Body of pancreas (tissue), 4 donors: ENCODE data around the gene CNST. TPM values are rescaled to one million over a fixed set of nuclear protein-coding genes. Genes with fewer than 3 reads are reported as not detected.
A peak's percentile ranks its signal among the peaks of the same experiment; 100 is the strongest.
"Not testable (repeated sequence)": the region's sequence is repeated elsewhere in the genome, so short reads cannot be mapped to it uniquely, and the experiment has no call there.

ENCODE experiments used
- ATAC-seq: fragments of 150-250 bp; one replicate; pipeline ENCODE4 v1.9.1; 2016
- DNase-seq, 4 donors: peaks; one replicate each; pipeline ENCODE4 v3.0.0-alpha.2; 2019
- H3K27ac ChIP-seq, 4 donors: fragments of 200-600 bp; sonication (generic); 1 replicate in 3 of 4; 2 replicates in 1 of 4; pipeline versions ENCODE4 v1.5.1 to v1.6.1; 2016 to 2019; ENCODE audit warnings: mild to moderate bottlenecking in 1 of 4, mixed read lengths in 1 of 4, moderate library complexity in 1 of 4
- H3K27me3 ChIP-seq, 2 donors: fragments of 200-600 bp; sonication (generic); one replicate each; pipeline ENCODE4 v1.6.0; 2016; ENCODE audit warnings: mild to moderate bottlenecking in 1 of 2
- H3K36me3 ChIP-seq, 2 donors: fragments of 200-600 bp; sonication (generic); replicated peaks in 1 of 2; 2 replicates each; pipeline ENCODE4 v1.5.1; 2016; ENCODE audit warnings: low read depth in 2 of 2; ENCODE audit not compliant: insufficient read depth in 1 of 2
- H3K4me1 ChIP-seq: fragments of 200-600 bp; sonication (generic); one replicate; pipeline ENCODE4 v1.6.0; 2016
- H3K4me3 ChIP-seq, 2 donors: fragments of 200-600 bp; sonication (generic); 1 replicate in 1 of 2; 2 replicates in 1 of 2; pipeline ENCODE4 v1.5.1; 2016 to 2019
- H3K9me3 ChIP-seq, 3 donors: fragments of 200-600 bp; sonication (generic); 1 replicate in 2 of 3; 2 replicates in 1 of 3; pipeline ENCODE4 v1.5.1; 2016
- POLR2A ChIP-seq, 3 donors: fragments of 450-650 bp; IDR thresholded peaks; one replicate each; pipeline ENCODE4 v1.6.1; 2016; ENCODE audit warnings: antibody characterized with exemption in 3 of 3, mild to moderate bottlenecking in 2 of 3
- WGBS, 2 donors: methylation state at CpG; one replicate each; pipeline ENCODE4 v1.1.5; 2017; 5-methylcytosine and 5-hydroxymethylcytosine counted together
- intact Hi-C: fragments of 100-400 bp; cut with DNase I; formaldehyde crosslinking; loops from one replicate; pipeline ENCODE4 v1.15.1; 2023
- total RNA-seq, 2 donors: library from RNA; depleted of rRNA; stranded (reverse); fragments of >200 nt; gene quantifications; one replicate each; pipeline ENCODE4 v1.1.0, GENCODE V29; 2016
- TF ChIP-seq, protein P1 (sequence below), 7 experiments: fragments of 450-650 bp in 4 of 7; fragments of 200-600 bp in 3 of 7; sonication (generic) in 3 of 7; IDR thresholded peaks; one replicate each; pipeline ENCODE4 v1.5.1; 2016 to 2019; ENCODE audit warnings: antibody characterized with exemption in 7 of 7

CNST gene
- total RNA-seq, 2 donors from 2014 or later = 10.9 to 12.2 TPM

DNA sequence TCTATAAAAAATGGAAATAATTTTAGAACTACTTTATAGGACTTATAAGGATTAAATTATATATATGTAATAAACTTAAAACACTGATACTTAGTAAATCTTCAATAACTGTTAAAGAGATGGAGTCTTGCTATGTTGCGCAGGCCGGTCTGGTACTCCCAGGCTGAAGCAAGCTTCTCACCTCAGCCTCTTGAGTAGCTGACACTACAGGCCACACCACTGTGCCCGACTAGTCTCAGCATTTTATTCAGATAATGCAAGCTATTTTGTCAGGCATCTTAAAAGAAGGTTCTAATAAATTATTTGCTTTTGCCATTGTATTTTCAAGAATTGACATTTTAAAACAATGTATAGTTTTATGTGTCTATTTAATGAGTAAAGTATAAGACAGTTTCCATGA is 20.8 kb downstream of the CNST start:
- no peaks in the 10 kb centered on the region for H3K9me3 ChIP-seq
- H3K27me3 ChIP-seq = no peaks in the 10 kb centered on the region
- 78 to 80% methylated on average over 3 of the region's 3 CpGs for WGBS, 2 donors
- peaks cover 34% of the 10 kb centered on the region for H3K4me1 ChIP-seq
- ATAC-seq (no peak), DNase-seq (no peak)
- no peak for TF ChIP-seq POLR2A (IDR thresholded peaks at IDR 0.05)
- TF ChIP-seq, protein P1, sequence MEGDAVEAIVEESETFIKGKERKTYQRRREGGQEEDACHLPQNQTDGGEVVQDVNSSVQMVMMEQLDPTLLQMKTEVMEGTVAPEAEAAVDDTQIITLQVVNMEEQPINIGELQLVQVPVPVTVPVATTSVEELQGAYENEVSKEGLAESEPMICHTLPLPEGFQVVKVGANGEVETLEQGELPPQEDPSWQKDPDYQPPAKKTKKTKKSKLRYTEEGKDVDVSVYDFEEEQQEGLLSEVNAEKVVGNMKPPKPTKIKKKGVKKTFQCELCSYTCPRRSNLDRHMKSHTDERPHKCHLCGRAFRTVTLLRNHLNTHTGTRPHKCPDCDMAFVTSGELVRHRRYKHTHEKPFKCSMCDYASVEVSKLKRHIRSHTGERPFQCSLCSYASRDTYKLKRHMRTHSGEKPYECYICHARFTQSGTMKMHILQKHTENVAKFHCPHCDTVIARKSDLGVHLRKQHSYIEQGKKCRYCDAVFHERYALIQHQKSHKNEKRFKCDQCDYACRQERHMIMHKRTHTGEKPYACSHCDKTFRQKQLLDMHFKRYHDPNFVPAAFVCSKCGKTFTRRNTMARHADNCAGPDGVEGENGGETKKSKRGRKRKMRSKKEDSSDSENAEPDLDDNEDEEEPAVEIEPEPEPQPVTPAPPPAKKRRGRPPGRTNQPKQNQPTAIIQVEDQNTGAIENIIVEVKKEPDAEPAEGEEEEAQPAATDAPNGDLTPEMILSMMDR (IDR thresholded peaks at IDR 0.05) = no peak
- peak overlapping the region in 2 of 4 donors; percentile 15 to 58 for H3K27ac ChIP-seq
- H3K4me3 ChIP-seq = no peak overlapping the region
- H3K36me3 ChIP-seq = no peaks in the 10 kb centered on the region
- intact Hi-C loops = no loop called here

DNA sequence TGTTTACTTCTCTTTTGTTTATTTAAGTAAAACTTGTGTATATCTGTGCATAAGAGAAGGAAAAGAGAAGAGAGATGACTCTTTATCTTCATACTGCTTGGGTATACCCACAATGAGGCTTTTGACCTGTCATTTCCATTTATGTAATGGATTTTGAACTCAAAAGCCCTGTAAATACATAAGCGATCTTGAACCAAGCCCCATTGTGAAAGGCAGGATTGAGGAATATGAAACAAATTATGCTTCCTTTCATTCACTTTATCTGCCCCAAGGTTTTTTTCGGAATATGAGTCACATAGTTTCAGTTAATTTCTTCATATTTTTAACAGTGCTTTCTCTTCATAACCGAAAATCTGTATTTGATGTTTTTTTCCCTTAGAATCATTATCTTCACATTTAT is 21.4 kb downstream of the CNST start:
- WGBS, 2 donors = 47 to 57% methylated on average over 3 of the region's 3 CpGs
- Histone ChIP-seq H3K4me1 (peaks cover 28% of the 10 kb centered on the region), H3K27me3 (no peaks in the 10 kb centered on the region), H3K36me3 (no peaks in the 10 kb centered on the region), H3K4me3 (no peak overlapping the region), H3K9me3 (no peaks in the 10 kb centered on the region), H3K27ac (peak overlapping the region in 2 of 4 donors; percentile 15 to 58)
- ATAC-seq = no peak
- intact Hi-C loops = no loop called here
- no peak for TF ChIP-seq POLR2A (IDR thresholded peaks at IDR 0.05)
- DNase-seq = no peak

DNA sequence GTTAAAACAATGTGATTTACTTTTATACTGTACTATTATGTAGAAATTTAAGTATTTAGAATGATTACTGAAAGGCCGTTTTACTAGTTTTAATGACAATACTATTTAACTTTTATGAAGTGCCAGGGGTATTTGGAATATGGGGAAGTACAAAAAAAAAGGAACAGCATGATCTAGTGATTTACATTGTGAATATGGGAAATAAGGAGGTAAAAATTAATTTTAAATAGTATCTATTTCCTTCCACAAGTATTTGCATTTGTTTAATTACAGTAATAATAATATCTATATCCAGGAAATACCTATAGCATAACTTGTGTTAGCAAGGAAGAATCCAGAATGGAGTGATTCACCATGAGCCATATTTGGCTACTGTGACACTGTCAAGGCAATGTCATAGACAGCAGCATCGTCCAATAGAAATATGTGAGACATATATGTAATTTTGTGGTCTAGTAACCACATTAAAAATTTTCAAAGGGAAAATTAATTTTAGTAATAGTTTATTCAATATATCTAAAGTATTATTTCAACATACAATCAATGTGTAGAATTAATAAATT is 22.0 kb downstream of the CNST start:
- intact Hi-C loops = no loop called here
- Histone ChIP-seq H3K9me3 (no peaks in the 10 kb centered on the region), H3K27me3 (no peaks in the 10 kb centered on the region), H3K4me1 (peaks cover 22% of the 10 kb centered on the region), H3K4me3 (no peak overlapping the region), H3K36me3 (no peaks in the 10 kb centered on the region), H3K27ac (peak overlapping the region in 1 of 4 donors; percentile 58)
- ATAC-seq (no peak), DNase-seq (no peak)
- 72 to 79% methylated on average over 2 of the region's 2 CpGs for WGBS, 2 donors
- no peak for TF ChIP-seq POLR2A (IDR thresholded peaks at IDR 0.05)
- TF ChIP-seq, protein P1 (IDR thresholded peaks at IDR 0.05) = no peak

DNA sequence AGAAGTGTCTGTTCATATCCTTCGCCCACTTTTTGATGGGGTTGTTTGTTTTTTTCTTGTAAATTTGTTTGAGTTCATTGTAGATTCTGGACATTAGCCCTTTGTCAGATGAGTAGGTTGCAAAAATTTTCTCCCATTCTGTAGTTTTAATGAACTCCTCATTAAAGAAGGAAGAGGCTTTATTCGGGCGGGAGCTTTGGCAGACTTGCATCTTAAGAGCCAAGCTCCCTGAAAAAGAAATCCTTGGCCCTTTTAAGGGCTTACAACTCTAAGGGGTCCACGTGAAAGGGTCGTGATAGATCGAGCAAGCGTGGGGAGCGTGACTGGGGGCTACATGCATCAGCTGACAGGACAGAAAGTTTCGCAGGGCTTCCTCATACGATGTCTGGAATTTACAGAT is 23.7 kb downstream of the CNST start:
- H3K4me3 ChIP-seq, H3K27ac ChIP-seq, H3K9me3 ChIP-seq, H3K36me3 ChIP-seq, ATAC-seq, DNase-seq, intact Hi-C loops, H3K27me3 ChIP-seq, H3K4me1 ChIP-seq: not testable (repeated sequence)
- WGBS, 2 donors = 93 to 95% methylated on average over 10 of the region's 10 CpGs

DNA sequence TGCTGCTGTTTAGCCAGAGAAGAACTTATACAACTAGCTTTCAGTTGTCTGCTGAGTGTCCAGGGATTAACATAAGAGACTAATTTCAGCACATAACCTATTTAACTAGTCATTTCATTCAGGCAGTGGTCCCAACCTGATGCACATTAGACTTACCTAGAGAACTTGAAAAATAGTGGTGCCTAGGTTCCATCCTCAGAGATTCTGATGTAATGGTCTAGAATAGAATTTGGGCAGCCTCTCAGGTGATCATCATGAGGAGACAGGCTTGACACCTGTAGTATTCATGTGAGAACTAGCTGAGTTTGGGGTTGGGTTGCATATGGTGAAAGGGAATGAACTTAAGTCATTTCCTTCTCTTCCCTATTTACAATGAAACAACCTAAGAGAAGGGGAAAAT is 24.8 kb downstream of the CNST start:
- TF ChIP-seq, protein P1 (IDR thresholded peaks at IDR 0.05) = no peak
- no peak for TF ChIP-seq POLR2A (IDR thresholded peaks at IDR 0.05)
- no peaks in the 10 kb centered on the region for H3K4me1 ChIP-seq

DNA sequence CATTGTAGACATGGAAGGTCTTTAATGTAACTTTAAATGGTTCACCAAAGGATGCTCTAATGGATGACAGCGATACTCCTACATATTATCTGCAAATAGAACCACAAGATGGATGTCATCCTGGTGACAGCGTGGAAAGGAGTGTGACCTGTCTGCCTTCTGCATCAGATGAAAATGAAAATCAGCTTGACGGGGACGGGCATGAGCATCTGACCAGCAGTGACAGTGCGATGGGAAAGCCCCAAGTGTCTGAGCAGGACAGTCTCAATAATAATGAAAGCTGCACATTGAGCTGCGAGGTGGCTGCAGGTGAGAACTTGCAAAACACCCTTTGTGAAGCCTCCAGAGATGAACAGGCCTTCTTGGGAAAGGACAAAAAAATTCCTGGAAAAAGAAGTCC is 25.2 kb downstream of the CNST start:
- ATAC-seq (no peak), DNase-seq (no peak)
- no peak for TF ChIP-seq POLR2A (IDR thresholded peaks at IDR 0.05)
- TF ChIP-seq, protein P1 (IDR thresholded peaks at IDR 0.05) = no peak
- Histone ChIP-seq H3K4me1 (no peaks in the 10 kb centered on the region), H3K36me3 (no peaks in the 10 kb centered on the region), H3K4me3 (no peak overlapping the region), H3K27me3 (no peaks in the 10 kb centered on the region), H3K9me3 (no peaks in the 10 kb centered on the region), H3K27ac (no peak overlapping the region)
- WGBS, 2 donors = 95 to 97% methylated on average over 6 of the region's 6 CpGs
- intact Hi-C loops = no loop called here

More for the DNA sequence above, 24.8 kb downstream of the CNST start:
- ATAC-seq = no peak
- no peaks in the 10 kb centered on the region for H3K9me3 ChIP-seq
- intact Hi-C loops = no loop called here
- H3K27ac ChIP-seq = no peak overlapping the region
- H3K4me3 ChIP-seq = no peak overlapping the region
- no peaks in the 10 kb centered on the region for H3K27me3 ChIP-seq
- DNase-seq = no peak
- H3K36me3 ChIP-seq = no peaks in the 10 kb centered on the region
